Measurements from ENCODE around the gene KRTAP23-1.

Gene KRTAP23-1

GRCh38 chr21:30348506-30348905 is at the start of gene KRTAP23-1:
TSS of gene KRTAP23-1 (minus strand) at chr21:30348606. CDS start at chr21:30348606, 0 bp downstream.
- DNase-seq, result no peak

- DNase-seq, result no peak
Observed at GRCh38 chr21:30395731-30396130, 47.3 kb upstream of the KRTAP23-1 start, which contains the start of gene KRTAP13-1. TSS of gene KRTAP13-1 (plus strand) at chr21:30396031. CDS start at chr21:30396087, 56 bp downstream.

- DNase-seq, result no peak
Observed at GRCh38 chr21:30391492-30392025, 43.2 kb upstream of the KRTAP23-1 start.

GRCh38 chr21:30382201-30382600 is 33.8 kb upstream of the KRTAP23-1 start:
- DNase-seq, result no peak

- no peak for DNase-seq
Observed at GRCh38 chr21:30372139-30372770, 23.8 kb upstream of the KRTAP23-1 start, which contains the start of gene KRTAP13-2. TSS of gene KRTAP13-2 (minus strand) at chr21:30372271. CDS start at chr21:30372213, 58 bp downstream.

- DNase-seq, result no peak
Observed at GRCh38 chr21:30355906-30356305, 7.5 kb upstream of the KRTAP23-1 start.

- no peak for DNase-seq
Observed at GRCh38 chr21:30354308-30355005, 6.1 kb upstream of the KRTAP23-1 start.

GRCh38 chr21:30351534-30351933 is 3.1 kb upstream of the KRTAP23-1 start:
- DNase-seq, result no peak

- no peak for DNase-seq
Observed at GRCh38 chr21:30349572-30349971, 1.2 kb upstream of the KRTAP23-1 start.

GRCh38 chr21:30345014-30345413 is 3.4 kb downstream of the KRTAP23-1 start:
- no peak for DNase-seq

- DNase-seq, result peak; percentile 3 to 58
Observed at GRCh38 chr21:30340714-30341573, 7.5 kb downstream of the KRTAP23-1 start.

GRCh38 chr21:30338717-30339116 is 9.7 kb downstream of the KRTAP23-1 start:
- no peak for DNase-seq

GRCh38 chr21:30337772-30338171 is 10.6 kb downstream of the KRTAP23-1 start:
- no peak for DNase-seq

- no peak for DNase-seq
Observed at GRCh38 chr21:30337276-30337744, 11.1 kb downstream of the KRTAP23-1 start, which contains the start of gene KRTAP27-1. TSS of gene KRTAP27-1 (minus strand) at chr21:30337694. CDS start at chr21:30337668, 26 bp downstream.

GRCh38 chr21:30336596-30336995 is 11.8 kb downstream of the KRTAP23-1 start:
- DNase-seq, result no peak

GRCh38 chr21:30333736-30334135 is 14.7 kb downstream of the KRTAP23-1 start:
- no peak for DNase-seq

- no peak for DNase-seq
Observed at GRCh38 chr21:30332681-30333080, 15.7 kb downstream of the KRTAP23-1 start.

- no peak for DNase-seq
Observed at GRCh38 chr21:30329203-30329875, 19.1 kb downstream of the KRTAP23-1 start.

GRCh38 chr21:30326390-30326789 is 22.0 kb downstream of the KRTAP23-1 start:
- DNase-seq, result no peak

GRCh38 chr21:30320215-30320614 is 28.2 kb downstream of the KRTAP23-1 start, which contains the start of gene KRTAP26-1:
TSS of gene KRTAP26-1 (minus strand) at chr21:30320315. CDS start at chr21:30320035, 280 bp downstream.
- no peak for DNase-seq

GRCh38 chr21:30315701-30316100 is 32.7 kb downstream of the KRTAP23-1 start:
- no peak for DNase-seq

- no peak for DNase-seq
Observed at GRCh38 chr21:30306884-30307283, 41.5 kb downstream of the KRTAP23-1 start.
